A549 treated with AZD9567 at 1 μM for 4 hours (cell line): ENCODE data around the gene ANKRD9. TPM values are rescaled to one million over a fixed set of nuclear protein-coding genes. Genes with fewer than 3 reads are reported as not detected.

Source experiments
- total RNA-seq: library from RNA; stranded (reverse); fragments of 200-300 nt; extraction: Qiagen RNA extraction; gene quantifications from 5 replicates; pipeline ENCODE4 v1.2.3, GENCODE V29; 2022; ENCODE audit not compliant: insufficient read depth

The ANKRD9 gene
- 4.8 to 11.8 TPM (median 10.1 TPM) in 5 replicates for total RNA-seq

GRCh38 chr14:102509746-102510615 lies at the start of gene ANKRD9:
ANKRD9 (minus strand) TSS chr14:102509776; CDS start chr14:102507889, 1,887 bp downstream.

Other genes with a start within 250 kb of the ANKRD9 start
- gene MOK, start 204.6 kb downstream of the ANKRD9 start, total RNA-seq, result 19.2 to 23.8 TPM (median 21.0 TPM) in 5 replicates
- 6.1 to 6.9 TPM (median 6.4 TPM) in 5 replicates for gene ZNF839, start 190.0 kb downstream of the ANKRD9 start, total RNA-seq
- gene CINP, start 146.9 kb downstream of the ANKRD9 start, total RNA-seq, result 58.4 to 99.7 TPM (median 61.5 TPM) in 5 replicates
- gene TECPR2, start 146.8 kb downstream of the ANKRD9 start, total RNA-seq, result 5.5 to 10.5 TPM (median 8.8 TPM) in 5 replicates
- 26.7 to 46.2 TPM (median 35.8 TPM) in 5 replicates for gene RCOR1, start 82.9 kb upstream of the ANKRD9 start, total RNA-seq